ENCODE measurements around the gene KDSR. TPM values are rescaled to one million over a fixed set of nuclear protein-coding genes. Genes with fewer than 3 reads are reported as not detected.

KDSR gene
- total and polyA plus RNA-seq, 4 donors, result 11.3 to 37.2 (median 31.4) TPM

GRCh38 chr18:63303547-63303946, 63.5 kb downstream of the KDSR start:
- no peak for DNase-seq (ENCODE audit: low spot score)
- no peak overlapping the region for H3K4me3 ChIP-seq (ENCODE audit: low read depth in 1 of 3, low read length in 3 of 3)
- no peaks in the 10 kb centered on the region for H3K4me1 ChIP-seq (ENCODE audit: control insufficient read depth in 4 of 4, insufficient read depth in 4 of 4, low read length in 3 of 4)
- TF ChIP-seq TAF1 (conservative IDR thresholded peaks at IDR 0.05), result no peak
- no peak for TF ChIP-seq SP1 (IDR thresholded peaks at IDR 0.05)
- no peak for TF ChIP-seq GABPA (IDR thresholded peaks at IDR 0.05 in 1 of 2, conservative IDR thresholded peaks at IDR 0.05 in 1 of 2)
- no peak for TF ChIP-seq RAD21 (IDR thresholded peaks at IDR 0.05)
- no peak for TF ChIP-seq FOXA2 (IDR thresholded peaks at IDR 0.05)
- TF ChIP-seq HNF4G (IDR thresholded peaks at IDR 0.05), result no peak
- no peak for TF ChIP-seq YY1 (IDR thresholded peaks at IDR 0.05)
- TF ChIP-seq EGR1 (IDR thresholded peaks at IDR 0.05; ENCODE audit: low read depth in 2 of 2), result no peak
- no peak for TF ChIP-seq ZBTB33 (IDR thresholded peaks at IDR 0.05)
- TF ChIP-seq ATF3 (IDR thresholded peaks at IDR 0.05), result no peak
- no peak for TF ChIP-seq REST (IDR thresholded peaks at IDR 0.05)
- TF ChIP-seq JUND (IDR thresholded peaks at IDR 0.05), result no peak
- TF ChIP-seq FOXA1 (IDR thresholded peaks at IDR 0.05), result no peak
- no peak for TF ChIP-seq RXRA (IDR thresholded peaks at IDR 0.05)
- no peak for TF ChIP-seq CTCF (IDR thresholded peaks at IDR 0.05; ENCODE audit: low read depth, low read length, missing input control)
- no peak for TF ChIP-seq MAX (IDR thresholded peaks at IDR 0.05)
- no peak for TF ChIP-seq HNF4A (conservative IDR thresholded peaks at IDR 0.05)
- TF ChIP-seq NR2F2 (IDR thresholded peaks at IDR 0.05), result no peak
- H3K9me3 ChIP-seq (ENCODE audit: control insufficient read depth in 4 of 4, low read length in 3 of 4), result no peaks in the 10 kb centered on the region
- 79% methylated on average over 3 of the region's 3 CpGs for WGBS
- H3K27ac ChIP-seq (ENCODE audit: low read depth in 1 of 2, low read length in 2 of 2), result no peak overlapping the region
- no peaks in the 10 kb centered on the region for H3K36me3 ChIP-seq (ENCODE audit: control insufficient read depth in 4 of 4, insufficient read depth in 3 of 4, low read depth in 1 of 4, low read length in 3 of 4)
- H3K27me3 ChIP-seq (ENCODE audit: control insufficient read depth in 4 of 4, insufficient read depth in 4 of 4, low read length in 3 of 4), result no peaks in the 10 kb centered on the region
- no peak overlapping the region for H3K9ac ChIP-seq (ENCODE audit: low read depth in 1 of 2, low read length in 2 of 2)

Data from liver (tissue), 9 donors.